Parathyroid adenoma (tissue), 2 donors: ENCODE measurements around the gene ARHGAP24.

Source experiments
- H2AFZ ChIP-seq: fragments of 300-600 bp; sonication (generic); one replicate; pipeline ENCODE4 v1.7.0; 2017; ENCODE audit warnings: antibody characterized with exemption, mild to moderate bottlenecking
- H3K27ac ChIP-seq: fragments of 300-600 bp; sonication (generic); one replicate; pipeline ENCODE4 v1.7.0; 2017
- H3K27me3 ChIP-seq: fragments of 300-600 bp; sonication (generic); one replicate; pipeline ENCODE4 v1.7.0; 2017; ENCODE audit warnings: low read length; ENCODE audit not compliant: control insufficient read depth, insufficient read depth
- H3K36me3 ChIP-seq: fragments of 300-600 bp; sonication (generic); one replicate; pipeline ENCODE4 v1.7.0; 2017; ENCODE audit warnings: low read length; ENCODE audit not compliant: control insufficient read depth, insufficient read depth
- H3K4me1 ChIP-seq: fragments of 300-600 bp; sonication (generic); one replicate; pipeline ENCODE4 v1.7.0; 2017; ENCODE audit warnings: control low read depth
- H3K4me2 ChIP-seq: fragments of 300-600 bp; sonication (generic); one replicate; pipeline ENCODE4 v1.7.0; 2017; ENCODE audit warnings: low read length
- H3K4me3 ChIP-seq: fragments of 300-600 bp; sonication (generic); one replicate; pipeline ENCODE4 v1.7.0; 2017; ENCODE audit warnings: low read depth, low read length
- H3K79me2 ChIP-seq: fragments of 300-600 bp; sonication (generic); one replicate; pipeline ENCODE4 v1.7.0; 2017; ENCODE audit warnings: control low read depth
- H3K9ac ChIP-seq: fragments of 300-600 bp; sonication (generic); one replicate; pipeline ENCODE4 v1.7.0; 2017; ENCODE audit warnings: mild to moderate bottlenecking
- H3K9me3 ChIP-seq: fragments of 300-600 bp; sonication (generic); one replicate; pipeline ENCODE4 v1.7.0; 2017; ENCODE audit warnings: low read length; ENCODE audit not compliant: control insufficient read depth
- CTCF ChIP-seq: fragments of 300-600 bp; sonication (generic); IDR thresholded peaks from one replicate; pipeline ENCODE4 v1.7.0; 2017; ENCODE audit warnings: antibody characterized with exemption, mild to moderate bottlenecking
- donor health status: primary hyperparathyroidism.

ARHGAP24 gene

GRCh38 chr4:85459736-85460135 lies 15.2 kb upstream of the ARHGAP24 start:
- TF ChIP-seq CTCF: no peak
- Histone ChIP-seq H3K4me3 (no peak overlapping the region), H3K9me3 (no peaks in the 10 kb centered on the region), H3K27me3 (no peaks in the 10 kb centered on the region), H3K36me3 (no peaks in the 10 kb centered on the region), H2AFZ (no peak overlapping the region), H3K27ac (no peak overlapping the region), H3K4me2 (no peak overlapping the region), H3K9ac (no peak overlapping the region), H3K4me1 (no peaks in the 10 kb centered on the region), H3K79me2 (no peaks in the 10 kb centered on the region)

- Histone ChIP-seq H3K4me3 (no peak overlapping the region), H3K79me2 (no peaks in the 10 kb centered on the region), H3K4me1 (no peaks in the 10 kb centered on the region), H3K9me3 (no peaks in the 10 kb centered on the region), H2AFZ (no peak overlapping the region), H3K27me3 (no peaks in the 10 kb centered on the region), H3K4me2 (peak overlapping the region; percentile 74), H3K36me3 (no peaks in the 10 kb centered on the region), H3K27ac (no peak overlapping the region), H3K9ac (no peak overlapping the region)
- no peak for TF ChIP-seq CTCF
Measured at GRCh38 chr4:85474356-85474755, 594 bp upstream of the ARHGAP24 start.

GRCh38 chr4:85475631-85476233 lies 782 bp downstream of the ARHGAP24 start:
- Histone ChIP-seq H3K27me3 (no peaks in the 10 kb centered on the region), H3K4me2 (no peak overlapping the region), H2AFZ (no peak overlapping the region), H3K79me2 (no peaks in the 10 kb centered on the region), H3K27ac (no peak overlapping the region), H3K36me3 (no peaks in the 10 kb centered on the region), H3K9me3 (no peaks in the 10 kb centered on the region), H3K4me3 (no peak overlapping the region), H3K4me1 (no peaks in the 10 kb centered on the region), H3K9ac (no peak overlapping the region)
- TF ChIP-seq CTCF: no peak

- no peaks in the 10 kb centered on the region for H3K79me2 ChIP-seq
- H3K4me1 ChIP-seq: no peaks in the 10 kb centered on the region
- no peaks in the 10 kb centered on the region for H3K36me3 ChIP-seq
- no peak overlapping the region for H3K4me3 ChIP-seq
- H3K9ac ChIP-seq: no peak overlapping the region
- H3K9me3 ChIP-seq: no peaks in the 10 kb centered on the region
- H2AFZ ChIP-seq: no peak overlapping the region
- no peak overlapping the region for H3K27ac ChIP-seq
- no peak overlapping the region for H3K4me2 ChIP-seq
- no peak for TF ChIP-seq CTCF
- H3K27me3 ChIP-seq: no peaks in the 10 kb centered on the region
Measured at GRCh38 chr4:85476381-85476780, 1.4 kb downstream of the ARHGAP24 start.

- Histone ChIP-seq H3K4me2 (no peak overlapping the region), H3K4me3 (no peak overlapping the region), H2AFZ (no peak overlapping the region), H3K27ac (no peak overlapping the region), H3K9me3 (no peaks in the 10 kb centered on the region), H3K36me3 (no peaks in the 10 kb centered on the region), H3K9ac (no peak overlapping the region), H3K79me2 (no peaks in the 10 kb centered on the region), H3K4me1 (no peaks in the 10 kb centered on the region), H3K27me3 (no peaks in the 10 kb centered on the region)
- TF ChIP-seq CTCF: no peak
Measured at GRCh38 chr4:85477534-85477933, 2.6 kb downstream of the ARHGAP24 start.
